Transverse colon (tissue), 4 donors: ENCODE measurements around the gene GLB1L2.

Experiments used
- POLR2AphosphoS5 ChIP-seq, 3 donors: sonication (generic); formaldehyde crosslinking; IDR thresholded peaks; one replicate each; pipeline ENCODE4 v1.6.1; 2016; ENCODE audit warnings: antibody characterized with exemption in 3 of 3
- TF ChIP-seq, protein P1 (sequence below), 5 experiments: fragments of 200-600 bp in 3 of 5; fragments of 450-650 bp in 2 of 5; sonication (generic) in 3 of 5; IDR thresholded peaks; 1 replicate in 2 of 5; 2 replicates in 3 of 5; pipeline ENCODE4 v1.5.1; 2016 to 2017; ENCODE audit warnings: antibody characterized with exemption in 5 of 5, inconsistent platforms in 3 of 5, mild to moderate bottlenecking in 2 of 5, moderate library complexity in 1 of 5

DNA sequence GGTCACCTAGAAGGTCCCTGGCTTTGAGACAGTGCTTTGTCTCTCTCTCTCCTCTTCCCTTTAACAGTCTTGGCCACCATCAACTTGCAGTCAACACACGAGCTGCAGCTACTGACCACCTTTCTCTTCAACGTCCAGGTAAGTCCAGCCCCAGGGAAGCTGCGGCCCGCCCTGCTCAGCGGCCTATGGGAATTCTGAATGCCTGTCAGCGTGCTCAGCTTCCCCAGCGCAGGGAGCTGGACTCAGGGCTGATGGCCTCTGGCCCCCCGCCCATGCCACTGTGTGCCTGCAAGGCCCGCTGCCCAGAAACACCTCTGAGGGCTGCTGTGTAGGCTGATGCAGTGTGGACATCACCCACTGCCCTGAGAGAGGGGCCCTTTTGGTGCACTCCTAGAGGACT lies 32.5 kb downstream of the GLB1L2 start:
- no peak for TF ChIP-seq POLR2AphosphoS5 (IDR thresholded peaks at IDR 0.05)
- TF ChIP-seq, protein P1, sequence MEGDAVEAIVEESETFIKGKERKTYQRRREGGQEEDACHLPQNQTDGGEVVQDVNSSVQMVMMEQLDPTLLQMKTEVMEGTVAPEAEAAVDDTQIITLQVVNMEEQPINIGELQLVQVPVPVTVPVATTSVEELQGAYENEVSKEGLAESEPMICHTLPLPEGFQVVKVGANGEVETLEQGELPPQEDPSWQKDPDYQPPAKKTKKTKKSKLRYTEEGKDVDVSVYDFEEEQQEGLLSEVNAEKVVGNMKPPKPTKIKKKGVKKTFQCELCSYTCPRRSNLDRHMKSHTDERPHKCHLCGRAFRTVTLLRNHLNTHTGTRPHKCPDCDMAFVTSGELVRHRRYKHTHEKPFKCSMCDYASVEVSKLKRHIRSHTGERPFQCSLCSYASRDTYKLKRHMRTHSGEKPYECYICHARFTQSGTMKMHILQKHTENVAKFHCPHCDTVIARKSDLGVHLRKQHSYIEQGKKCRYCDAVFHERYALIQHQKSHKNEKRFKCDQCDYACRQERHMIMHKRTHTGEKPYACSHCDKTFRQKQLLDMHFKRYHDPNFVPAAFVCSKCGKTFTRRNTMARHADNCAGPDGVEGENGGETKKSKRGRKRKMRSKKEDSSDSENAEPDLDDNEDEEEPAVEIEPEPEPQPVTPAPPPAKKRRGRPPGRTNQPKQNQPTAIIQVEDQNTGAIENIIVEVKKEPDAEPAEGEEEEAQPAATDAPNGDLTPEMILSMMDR (IDR thresholded peaks at IDR 0.05): no peak
